ENCODE data around the gene ALOX12B.
"Not testable (repeated sequence)": the region's sequence is repeated elsewhere in the genome, so short reads cannot be mapped to it uniquely, and the experiment has no call there.

DNA sequence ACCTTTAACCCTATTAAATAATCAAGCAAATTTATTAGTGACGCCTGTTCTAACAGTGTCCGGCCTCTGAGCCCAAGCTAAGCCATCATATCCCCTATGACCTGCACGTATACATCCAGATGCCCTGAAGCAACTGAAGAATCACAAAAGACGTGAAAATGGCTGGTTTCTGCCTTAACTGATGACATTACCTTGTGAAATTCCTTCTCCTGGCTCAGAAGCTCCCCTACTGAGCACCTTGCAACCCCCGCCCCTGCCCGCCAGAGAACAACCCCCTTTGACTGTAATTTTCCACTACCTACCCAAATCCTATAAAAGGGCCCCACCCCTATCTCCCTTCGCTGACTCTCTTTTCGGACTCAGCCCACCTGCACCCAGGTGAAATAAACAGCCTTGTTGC, 25.7 kb downstream of the ALOX12B start:
- TF ChIP-seq POLR2A (IDR thresholded peaks at IDR 0.05; ENCODE audit: low read length); GATA1 (IDR thresholded peaks at IDR 0.05; ENCODE audit: low read depth, low read length): not testable (repeated sequence)

Measured in erythroblast (primary cell).